Suprapubic skin (tissue), 3 donors: ENCODE data around the gene CDC42BPG.

Experiments
- CTCF ChIP-seq, 2 donors: fragments of 200-600 bp in 1 of 2; fragments of 450-650 bp in 1 of 2; sonication (generic) in 1 of 2; IDR thresholded peaks; one replicate each; pipeline ENCODE4 v1.5.1; 2016 to 2019; ENCODE audit warnings: antibody characterized with exemption in 2 of 2, mild to moderate bottlenecking in 1 of 2, moderate library complexity in 1 of 2
- POLR2AphosphoS5 ChIP-seq, 3 donors: sonication (generic); formaldehyde crosslinking; IDR thresholded peaks; one replicate each; pipeline ENCODE4 v1.6.1; 2017; ENCODE audit warnings: antibody characterized with exemption in 3 of 3

GRCh38 chr11:64833198-64833502 lies 11.3 kb downstream of the CDC42BPG start:
- TF ChIP-seq CTCF (IDR thresholded peaks at IDR 0.05) (no peak), POLR2AphosphoS5 (IDR thresholded peaks at IDR 0.05) (no peak)
